ENCODE data around the gene DIRAS1.

DIRAS1 gene

DNA sequence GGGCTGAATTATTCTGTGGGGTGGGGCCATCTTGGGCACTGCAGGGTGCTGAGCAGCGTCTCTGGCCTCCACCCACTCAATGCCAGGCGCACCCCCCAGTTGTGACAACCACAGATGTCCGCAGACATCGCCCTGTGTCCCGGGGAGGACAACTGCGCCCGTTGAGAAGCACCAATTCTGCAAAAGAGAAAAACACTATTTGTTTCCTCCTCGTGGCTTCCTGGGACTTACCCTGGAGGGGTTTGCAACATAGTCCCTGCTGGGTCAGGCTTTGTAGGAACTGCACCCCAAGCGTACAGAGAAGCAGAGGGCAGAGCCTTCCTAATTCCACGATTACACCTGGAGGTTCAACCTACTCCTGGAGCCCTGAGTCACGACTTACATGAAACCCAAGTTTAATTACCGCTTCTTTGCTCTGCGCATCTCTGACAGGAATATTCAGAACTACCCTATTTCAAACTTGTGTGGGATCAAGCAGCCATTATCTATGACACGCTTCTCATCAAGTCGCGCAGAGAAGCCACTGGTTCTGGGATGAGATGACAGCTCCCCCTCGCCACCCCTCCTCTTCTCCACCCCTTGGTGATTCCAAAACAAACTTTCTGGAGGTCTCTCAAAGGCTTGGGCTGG is 29.8 kb upstream of the DIRAS1 start:
- Histone ChIP-seq H2AFZ (ENCODE audit: low read depth, low read length, severe bottlenecking) (no peak overlapping the region), H3F3A (ENCODE audit: insufficient read depth) (no peaks in the 10 kb centered on the region), H3K4me3 (ENCODE audit: insufficient read depth, low read length, poor library complexity, severe bottlenecking) (no peak overlapping the region), H4K20me1 (ENCODE audit: low read depth, low read length) (no peaks in the 10 kb centered on the region), H3K4me2 (ENCODE audit: low read depth, low read length, poor library complexity, severe bottlenecking) (no peak overlapping the region), H3K9me2 (replicated peaks; ENCODE audit: insufficient read depth, low read length) (no peaks in the 10 kb centered on the region), H3K27ac (ENCODE audit: low read depth, low read length) (no peak overlapping the region), H3K9me3 (ENCODE audit: insufficient read depth, low read length) (no peaks in the 10 kb centered on the region), H3K9ac (ENCODE audit: low read length) (no peak overlapping the region), H3K27me3 (ENCODE audit: low read length) (no peaks in the 10 kb centered on the region), H3K36me3 (ENCODE audit: low read length) (no peaks in the 10 kb centered on the region), H3K79me2 (ENCODE audit: insufficient read depth, low read length) (no peaks in the 10 kb centered on the region)
- TF ChIP-seq EZH2phosphoT487 (conservative IDR thresholded peaks at IDR 0.05; ENCODE audit: low read length): no peak
- TF ChIP-seq, protein P1, sequence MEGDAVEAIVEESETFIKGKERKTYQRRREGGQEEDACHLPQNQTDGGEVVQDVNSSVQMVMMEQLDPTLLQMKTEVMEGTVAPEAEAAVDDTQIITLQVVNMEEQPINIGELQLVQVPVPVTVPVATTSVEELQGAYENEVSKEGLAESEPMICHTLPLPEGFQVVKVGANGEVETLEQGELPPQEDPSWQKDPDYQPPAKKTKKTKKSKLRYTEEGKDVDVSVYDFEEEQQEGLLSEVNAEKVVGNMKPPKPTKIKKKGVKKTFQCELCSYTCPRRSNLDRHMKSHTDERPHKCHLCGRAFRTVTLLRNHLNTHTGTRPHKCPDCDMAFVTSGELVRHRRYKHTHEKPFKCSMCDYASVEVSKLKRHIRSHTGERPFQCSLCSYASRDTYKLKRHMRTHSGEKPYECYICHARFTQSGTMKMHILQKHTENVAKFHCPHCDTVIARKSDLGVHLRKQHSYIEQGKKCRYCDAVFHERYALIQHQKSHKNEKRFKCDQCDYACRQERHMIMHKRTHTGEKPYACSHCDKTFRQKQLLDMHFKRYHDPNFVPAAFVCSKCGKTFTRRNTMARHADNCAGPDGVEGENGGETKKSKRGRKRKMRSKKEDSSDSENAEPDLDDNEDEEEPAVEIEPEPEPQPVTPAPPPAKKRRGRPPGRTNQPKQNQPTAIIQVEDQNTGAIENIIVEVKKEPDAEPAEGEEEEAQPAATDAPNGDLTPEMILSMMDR (IDR thresholded peaks at IDR 0.05; ENCODE audit: insufficient read depth, low read length, poor library complexity, severe bottlenecking): no peak

DNA sequence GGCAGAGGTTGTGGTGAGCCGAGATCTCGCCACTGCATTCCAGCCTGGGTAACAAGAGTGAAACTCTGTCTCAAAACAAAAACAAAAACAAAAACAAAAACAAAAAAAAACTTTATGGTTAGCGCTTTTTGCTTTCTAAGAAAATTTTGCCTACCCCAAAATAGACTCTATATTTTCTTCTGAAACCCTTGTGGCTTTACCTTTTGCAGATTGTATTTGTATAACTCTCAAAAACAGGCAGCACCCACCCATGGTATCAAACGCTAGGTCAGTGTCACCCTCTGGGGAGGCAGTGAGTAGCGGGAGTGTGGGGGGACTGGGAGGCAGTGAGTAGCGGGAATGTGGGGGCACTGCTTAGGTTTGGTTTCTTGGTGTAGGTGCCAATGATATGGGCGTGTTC is 26.2 kb upstream of the DIRAS1 start:
- H3K27ac ChIP-seq (ENCODE audit: low read depth, low read length): no peak overlapping the region

DNA sequence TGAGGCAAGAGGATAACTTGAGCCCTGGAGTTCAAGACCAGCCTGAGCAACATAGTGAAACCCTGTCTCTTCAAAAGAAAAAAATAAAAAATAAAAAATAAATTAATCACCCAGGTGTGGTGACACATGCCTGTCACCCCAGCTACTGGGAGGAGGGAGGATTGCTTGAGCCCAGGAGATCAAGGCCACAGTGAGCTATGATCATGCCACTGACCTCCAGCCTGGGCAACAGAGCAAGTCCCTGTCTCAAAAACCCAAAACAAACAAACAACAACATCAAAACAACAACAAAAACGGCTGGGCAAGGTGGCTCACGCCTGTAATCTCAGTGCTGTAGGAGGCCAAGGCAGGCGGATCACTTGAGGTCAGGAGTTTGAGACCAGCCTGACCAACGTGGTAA is 22.9 kb upstream of the DIRAS1 start:
- no peak for TF ChIP-seq EZH2phosphoT487 (conservative IDR thresholded peaks at IDR 0.05; ENCODE audit: low read length)
- TF ChIP-seq, protein P1 (IDR thresholded peaks at IDR 0.05; ENCODE audit: insufficient read depth, low read length, poor library complexity, severe bottlenecking): no peak
- no peaks in the 10 kb centered on the region for H4K20me1 ChIP-seq (ENCODE audit: low read depth, low read length)
- no peaks in the 10 kb centered on the region for H3K9me3 ChIP-seq (ENCODE audit: insufficient read depth, low read length)
- no peaks in the 10 kb centered on the region for H3F3A ChIP-seq (ENCODE audit: insufficient read depth)
- no peak overlapping the region for H3K4me3 ChIP-seq (ENCODE audit: insufficient read depth, low read length, poor library complexity, severe bottlenecking)
- no peak overlapping the region for H3K4me2 ChIP-seq (ENCODE audit: low read depth, low read length, poor library complexity, severe bottlenecking)
- H3K36me3 ChIP-seq (ENCODE audit: low read length): no peaks in the 10 kb centered on the region
- no peak overlapping the region for H2AFZ ChIP-seq (ENCODE audit: low read depth, low read length, severe bottlenecking)
- H3K27me3 ChIP-seq (ENCODE audit: low read length): no peaks in the 10 kb centered on the region
- no peak overlapping the region for H3K27ac ChIP-seq (ENCODE audit: low read depth, low read length)
- H3K9me2 ChIP-seq (replicated peaks; ENCODE audit: insufficient read depth, low read length): no peaks in the 10 kb centered on the region
- 0 out of 2 replicates have a peak, but pooled peaks cover 4% of the 10 kb centered on the region for H3K79me2 ChIP-seq (ENCODE audit: insufficient read depth, low read length)
- H3K9ac ChIP-seq (ENCODE audit: low read length): no peak overlapping the region

More for the DNA sequence above, 26.2 kb upstream of the DIRAS1 start:
- Histone ChIP-seq H3K27me3 (ENCODE audit: low read length) (no peaks in the 10 kb centered on the region), H3F3A (ENCODE audit: insufficient read depth) (no peaks in the 10 kb centered on the region), H3K9me3 (ENCODE audit: insufficient read depth, low read length) (no peaks in the 10 kb centered on the region), H3K9ac (ENCODE audit: low read length) (no peak overlapping the region), H3K9me2 (replicated peaks; ENCODE audit: insufficient read depth, low read length) (no peaks in the 10 kb centered on the region), H3K36me3 (ENCODE audit: low read length) (no peaks in the 10 kb centered on the region), H3K4me3 (ENCODE audit: insufficient read depth, low read length, poor library complexity, severe bottlenecking) (no peak overlapping the region), H4K20me1 (ENCODE audit: low read depth, low read length) (no peaks in the 10 kb centered on the region), H3K4me2 (ENCODE audit: low read depth, low read length, poor library complexity, severe bottlenecking) (no peak overlapping the region), H3K79me2 (ENCODE audit: insufficient read depth, low read length) (no peaks in the 10 kb centered on the region), H2AFZ (ENCODE audit: low read depth, low read length, severe bottlenecking) (no peak overlapping the region)
- TF ChIP-seq EZH2phosphoT487 (conservative IDR thresholded peaks at IDR 0.05; ENCODE audit: low read length): no peak
- TF ChIP-seq, protein P1 (IDR thresholded peaks at IDR 0.05; ENCODE audit: insufficient read depth, low read length, poor library complexity, severe bottlenecking): no peak
